Loucy (cell line): ENCODE data around the gene KRR1.

Source experiments
- H2AFZ ChIP-seq: fragments of 200-600 bp; sonication (generic); 2 replicates; pipeline ENCODE4 v1.6.0; 2016; ENCODE audit warnings: antibody characterized with exemption, mild to moderate bottlenecking, low read length, moderate library complexity
- H3F3A ChIP-seq: fragments of 200-600 bp; 2 replicates; pipeline ENCODE4 v1.6.0; 2016; ENCODE audit warnings: antibody characterized with exemption, low read depth, mild to moderate bottlenecking
- H3K27me3 ChIP-seq: fragments of 200-600 bp; sonication (generic); 2 replicates; pipeline ENCODE4 v1.6.1; 2014; ENCODE audit warnings: low read length, mild to moderate bottlenecking; ENCODE audit not compliant: insufficient read depth, poor library complexity, severe bottlenecking
- H3K36me3 ChIP-seq: fragments of 200-600 bp; sonication (generic); 2 replicates; pipeline ENCODE4 v1.6.1; 2016; ENCODE audit warnings: low read length; ENCODE audit not compliant: insufficient read depth
- H3K4me1 ChIP-seq: fragments of 200-600 bp; sonication (generic); 2 replicates; pipeline ENCODE4 v1.5.1; 2014; ENCODE audit warnings: low read length, mild to moderate bottlenecking; ENCODE audit not compliant: insufficient read depth, poor library complexity, severe bottlenecking
- H3K4me2 ChIP-seq: fragments of 200-600 bp; sonication (generic); 2 replicates; pipeline ENCODE4 v1.6.0; 2014; ENCODE audit warnings: antibody characterized with exemption, low read length, low read depth, mild to moderate bottlenecking; ENCODE audit not compliant: poor library complexity, severe bottlenecking
- H3K4me3 ChIP-seq: fragments of 200-600 bp; sonication (generic); 2 replicates; pipeline ENCODE4 v1.5.1; 2014; ENCODE audit warnings: low read length, mild to moderate bottlenecking, mixed read lengths; ENCODE audit not compliant: poor library complexity, severe bottlenecking
- H3K79me2 ChIP-seq: fragments of 200-600 bp; sonication (generic); 2 replicates; pipeline ENCODE4 v1.6.1; 2014; ENCODE audit warnings: low read length; ENCODE audit not compliant: insufficient read depth
- H3K9ac ChIP-seq: fragments of 200-600 bp; sonication (generic); 2 replicates; pipeline ENCODE4 v1.6.0; 2014; ENCODE audit warnings: mild to moderate bottlenecking, low read depth, low read length, moderate library complexity; ENCODE audit not compliant: poor library complexity, severe bottlenecking
- H3K9me2 ChIP-seq: fragments of 200-600 bp; sonication (generic); replicated peaks from 2 replicates; pipeline ENCODE4 v1.6.1; 2016; ENCODE audit warnings: low read depth, low read length, mixed read lengths
- H3K9me3 ChIP-seq: fragments of 200-600 bp; sonication (generic); 2 replicates; pipeline ENCODE4 v1.6.1; 2014; ENCODE audit warnings: mild to moderate bottlenecking, antibody characterized with exemption, low read length, low read depth; ENCODE audit not compliant: insufficient read depth
- H4K20me1 ChIP-seq: fragments of 200-600 bp; sonication (generic); 2 replicates; pipeline ENCODE4 v1.6.0; 2014; ENCODE audit warnings: antibody characterized with exemption, low read length, mild to moderate bottlenecking; ENCODE audit not compliant: insufficient read depth, poor library complexity, severe bottlenecking
- EZH2phosphoT487 ChIP-seq: fragments of 200-600 bp; IDR thresholded peaks from 2 replicates; pipeline ENCODE4 v1.6.1; 2018; ENCODE audit warnings: antibody characterized with exemption, mild to moderate bottlenecking, moderate library complexity, borderline replicate concordance
- TF ChIP-seq, protein P1 (sequence below): fragments of 200-600 bp; sonication (generic); conservative IDR thresholded peaks from 2 replicates; pipeline ENCODE4 v1.5.1; 2014; ENCODE audit warnings: mild to moderate bottlenecking, antibody characterized with exemption, low read length

The KRR1 gene

GRCh38 chr12:75477137-75477536, 34.3 kb downstream of the KRR1 start:
- peaks cover 25% of the 10 kb centered on the region for H3K4me1 ChIP-seq

GRCh38 chr12:75476071-75476470, 35.3 kb downstream of the KRR1 start:
- H3K27me3 ChIP-seq, result no peaks in the 10 kb centered on the region
- no peak overlapping the region for H2AFZ ChIP-seq
- no peaks in the 10 kb centered on the region for H3K9me2 ChIP-seq
- no peaks in the 10 kb centered on the region for H3K79me2 ChIP-seq
- peaks cover 16% of the 10 kb centered on the region for H3K4me1 ChIP-seq
- no peaks in the 10 kb centered on the region for H3K9me3 ChIP-seq
- H3K36me3 ChIP-seq, result no peaks in the 10 kb centered on the region
- no peaks in the 10 kb centered on the region for H3F3A ChIP-seq
- H3K9ac ChIP-seq, result no peak overlapping the region
- no peak overlapping the region for H3K4me2 ChIP-seq
- no peaks in the 10 kb centered on the region for H4K20me1 ChIP-seq
- no peak for TF ChIP-seq EZH2phosphoT487
- TF ChIP-seq, protein P1, sequence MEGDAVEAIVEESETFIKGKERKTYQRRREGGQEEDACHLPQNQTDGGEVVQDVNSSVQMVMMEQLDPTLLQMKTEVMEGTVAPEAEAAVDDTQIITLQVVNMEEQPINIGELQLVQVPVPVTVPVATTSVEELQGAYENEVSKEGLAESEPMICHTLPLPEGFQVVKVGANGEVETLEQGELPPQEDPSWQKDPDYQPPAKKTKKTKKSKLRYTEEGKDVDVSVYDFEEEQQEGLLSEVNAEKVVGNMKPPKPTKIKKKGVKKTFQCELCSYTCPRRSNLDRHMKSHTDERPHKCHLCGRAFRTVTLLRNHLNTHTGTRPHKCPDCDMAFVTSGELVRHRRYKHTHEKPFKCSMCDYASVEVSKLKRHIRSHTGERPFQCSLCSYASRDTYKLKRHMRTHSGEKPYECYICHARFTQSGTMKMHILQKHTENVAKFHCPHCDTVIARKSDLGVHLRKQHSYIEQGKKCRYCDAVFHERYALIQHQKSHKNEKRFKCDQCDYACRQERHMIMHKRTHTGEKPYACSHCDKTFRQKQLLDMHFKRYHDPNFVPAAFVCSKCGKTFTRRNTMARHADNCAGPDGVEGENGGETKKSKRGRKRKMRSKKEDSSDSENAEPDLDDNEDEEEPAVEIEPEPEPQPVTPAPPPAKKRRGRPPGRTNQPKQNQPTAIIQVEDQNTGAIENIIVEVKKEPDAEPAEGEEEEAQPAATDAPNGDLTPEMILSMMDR, result no peak
- H3K4me3 ChIP-seq, result no peak overlapping the region

More at GRCh38 chr12:75477137-75477536, 34.3 kb downstream of the KRR1 start:
- H3F3A ChIP-seq, result no peaks in the 10 kb centered on the region
- H3K9me3 ChIP-seq, result no peaks in the 10 kb centered on the region
- H3K27me3 ChIP-seq, result no peaks in the 10 kb centered on the region
- no peaks in the 10 kb centered on the region for H3K36me3 ChIP-seq
- H2AFZ ChIP-seq, result no peak overlapping the region
- H3K4me2 ChIP-seq, result no peak overlapping the region
- H3K9me2 ChIP-seq, result no peaks in the 10 kb centered on the region
- TF ChIP-seq EZH2phosphoT487, result no peak
- TF ChIP-seq, protein P1, result no peak
- no peak overlapping the region for H3K9ac ChIP-seq
- no peaks in the 10 kb centered on the region for H3K79me2 ChIP-seq
- no peaks in the 10 kb centered on the region for H4K20me1 ChIP-seq
- H3K4me3 ChIP-seq, result no peak overlapping the region

GRCh38 chr12:75474116-75474515, 37.3 kb downstream of the KRR1 start:
- H3K4me1 ChIP-seq, result peaks cover 6% of the 10 kb centered on the region

More at GRCh38 chr12:75474116-75474515, 37.3 kb downstream of the KRR1 start:
- Histone ChIP-seq H3K9me2 (no peaks in the 10 kb centered on the region), H4K20me1 (no peaks in the 10 kb centered on the region), H3F3A (no peaks in the 10 kb centered on the region), H3K4me3 (no peak overlapping the region), H3K9ac (no peak overlapping the region), H3K79me2 (no peaks in the 10 kb centered on the region), H3K36me3 (no peaks in the 10 kb centered on the region), H2AFZ (peak overlapping the region; percentile 42; the same call in 1 of the 2 replicates), H3K9me3 (no peaks in the 10 kb centered on the region), H3K27me3 (no peaks in the 10 kb centered on the region), H3K4me2 (no peak overlapping the region)
- no peak for TF ChIP-seq EZH2phosphoT487
- TF ChIP-seq, protein P1, result no peak
